Thyroid gland (tissue), 4 donors: ENCODE measurements around the gene RANBP1.

Experiments used
- CTCF ChIP-seq, 6 experiments: fragments of 200-600 bp in 3 of 6; fragments of 450-650 bp in 3 of 6; sonication (generic) in 3 of 6; IDR thresholded peaks; one replicate each; pipeline ENCODE4 v1.5.1; 2016 to 2019; ENCODE audit warnings: antibody characterized with exemption in 6 of 6, mild to moderate bottlenecking in 2 of 6, inconsistent platforms in 1 of 6, moderate library complexity in 1 of 6
- POLR2A ChIP-seq, 2 donors: fragments of 450-650 bp; IDR thresholded peaks; one replicate each; pipeline ENCODE4 v1.6.1; 2017; ENCODE audit warnings: antibody characterized with exemption in 2 of 2, mild to moderate bottlenecking in 2 of 2, moderate library complexity in 1 of 2

GRCh38 chr22:20121856-20122415 lies 6.0 kb downstream of the RANBP1 start:
- TF ChIP-seq POLR2A (IDR thresholded peaks at IDR 0.05): no peak
- TF ChIP-seq CTCF (IDR thresholded peaks at IDR 0.05): no peak
